GM21825 (cell line): ENCODE results near the gene ACTN1.

Experiments
- ATAC-seq: cut with Tn5 transposase; IDR thresholded peaks from one replicate; pipeline ENCODE4 v1.9.1; 2021; ENCODE audit warnings: mild to moderate bottlenecking, moderate library complexity; ENCODE audit not compliant: unreplicated experiment

ACTN1 gene

GRCh38 chr14:68951800-68952530, 27.1 kb downstream of the ACTN1 start:
- no peak for ATAC-seq

GRCh38 chr14:68951035-68951797, 27.9 kb downstream of the ACTN1 start:
- ATAC-seq, result no peak

GRCh38 chr14:68950111-68950510, 29.0 kb downstream of the ACTN1 start:
- no peak for ATAC-seq

- no peak for ATAC-seq
Measured at GRCh38 chr14:68949601-68949965, 29.5 kb downstream of the ACTN1 start.

GRCh38 chr14:68948686-68949600, 30.2 kb downstream of the ACTN1 start:
- ATAC-seq, result no peak

GRCh38 chr14:68947802-68948201, 31.3 kb downstream of the ACTN1 start:
- no peak for ATAC-seq

GRCh38 chr14:68946489-68946822, 32.6 kb downstream of the ACTN1 start:
- ATAC-seq, result no peak

GRCh38 chr14:68945585-68946488, 33.3 kb downstream of the ACTN1 start:
- no peak for ATAC-seq

GRCh38 chr14:68945190-68945584, 33.9 kb downstream of the ACTN1 start:
- no peak for ATAC-seq

GRCh38 chr14:68944162-68944561, 34.9 kb downstream of the ACTN1 start:
- ATAC-seq, result no peak

- ATAC-seq, result no peak
Measured at GRCh38 chr14:68943107-68943506, 36.0 kb downstream of the ACTN1 start.

- no peak for ATAC-seq
Measured at GRCh38 chr14:68942296-68943035, 36.6 kb downstream of the ACTN1 start.

GRCh38 chr14:68941820-68942219, 37.3 kb downstream of the ACTN1 start:
- ATAC-seq, result no peak

- no peak for ATAC-seq
Measured at GRCh38 chr14:68940614-68941185, 38.4 kb downstream of the ACTN1 start.

GRCh38 chr14:68939893-68940613, 39.0 kb downstream of the ACTN1 start:
- no peak for ATAC-seq

- ATAC-seq, result no peak
Measured at GRCh38 chr14:68939181-68939892, 39.8 kb downstream of the ACTN1 start.

GRCh38 chr14:68938271-68939150, 40.6 kb downstream of the ACTN1 start:
- no peak for ATAC-seq
